Measurements from ENCODE around the gene NPHP4.

GRCh38 chr1:6035719-6036118, 43.5 kb upstream of the NPHP4 start:
- TF ChIP-seq ZNF274 (IDR thresholded peaks at IDR 0.05; ENCODE audit: low read depth, low read length) (no peak), SUZ12 (IDR thresholded peaks at IDR 0.05; ENCODE audit: extremely low read depth, insufficient read depth, insufficient read length) (no peak), YY1 (IDR thresholded peaks at IDR 0.05; ENCODE audit: insufficient read depth, insufficient read length) (no peak)
